Umbilical cord (tissue), 2 donors: ENCODE data around the gene POLR3G. TPM values are rescaled to one million over a fixed set of nuclear protein-coding genes. Genes with fewer than 3 reads are reported as not detected.

Experiments
- DNase-seq: peaks from one replicate; pipeline ENCODE4 v3.0.0-alpha.2; 2015; ENCODE audit warnings: low spot score
- total RNA-seq: library from RNA; depleted of rRNA; stranded (reverse); fragments of >200 nt; gene quantifications from one replicate; pipeline ENCODE4 v1.2.3, GENCODE V29; 2014; ENCODE audit warnings: low replicate concordance; ENCODE audit not compliant: insufficient read depth

POLR3G gene, protein sequence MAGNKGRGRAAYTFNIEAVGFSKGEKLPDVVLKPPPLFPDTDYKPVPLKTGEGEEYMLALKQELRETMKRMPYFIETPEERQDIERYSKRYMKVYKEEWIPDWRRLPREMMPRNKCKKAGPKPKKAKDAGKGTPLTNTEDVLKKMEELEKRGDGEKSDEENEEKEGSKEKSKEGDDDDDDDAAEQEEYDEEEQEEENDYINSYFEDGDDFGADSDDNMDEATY
- 2.9 TPM for total RNA-seq

- DNase-seq = peak; percentile 93
Observed at GRCh38 chr5:90474235-90475107, at the start of gene POLR3G, which contains the start of gene MBLAC2. Gene POLR3G, plus strand, starts transcription at chr5:90474864. Its CDS starts 10,704 bp downstream, at chr5:90485568. Gene MBLAC2, minus strand, starts transcription at chr5:90474771. Its CDS starts 479 bp downstream, at chr5:90474292.

GRCh38 chr5:90434116-90434714 is 40.4 kb upstream of the POLR3G start:
- DNase-seq = peak; percentile 35

GRCh38 chr5:90437663-90438062 is 37.0 kb upstream of the POLR3G start:
- no peak for DNase-seq

- no peak for DNase-seq
Observed at GRCh38 chr5:90438100-90438499, 36.6 kb upstream of the POLR3G start.

GRCh38 chr5:90440644-90441043 is 34.0 kb upstream of the POLR3G start:
- peak; percentile 3 for DNase-seq

DNA sequence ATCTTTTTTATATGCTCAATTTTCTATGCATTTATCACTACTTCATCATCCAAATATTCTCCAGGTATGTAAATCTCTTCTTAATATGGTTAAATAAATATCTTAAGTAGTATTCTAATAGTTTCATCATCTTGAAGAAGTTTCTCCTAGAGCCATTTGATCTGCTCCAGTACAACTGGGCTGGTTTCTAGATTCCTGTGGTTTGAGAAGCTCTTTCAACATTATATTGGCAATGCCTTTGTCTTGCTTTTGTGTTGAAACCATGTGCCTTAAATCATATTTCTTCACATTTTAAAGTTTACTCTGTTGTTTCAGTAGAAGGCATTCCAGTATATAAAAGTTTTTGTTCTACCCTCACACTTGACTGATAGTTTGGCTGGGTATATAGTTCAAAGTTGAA is 27.7 kb upstream of the POLR3G start:
- no peak for DNase-seq

DNA sequence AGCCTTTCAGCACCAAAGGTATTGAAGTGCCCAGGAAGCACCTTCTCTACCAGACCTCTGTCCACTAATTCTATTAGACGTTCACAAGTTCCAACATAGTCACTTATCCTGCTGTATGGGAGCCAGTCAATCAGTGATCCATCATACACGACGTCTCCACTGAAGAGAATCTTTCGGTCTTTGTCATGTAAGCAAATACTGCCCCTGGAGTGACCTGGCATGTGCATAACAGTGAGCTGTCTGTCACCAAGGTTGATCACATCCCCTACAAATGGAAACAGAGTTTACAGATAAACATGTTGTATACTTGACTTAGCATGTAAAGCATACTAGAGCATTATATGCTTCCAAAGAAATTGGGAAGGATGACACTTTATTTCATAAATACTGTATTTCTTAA is 13.4 kb upstream of the POLR3G start:
- DNase-seq = no peak

- DNase-seq = no peak
Observed at GRCh38 chr5:90472783-90473395, 1.8 kb upstream of the POLR3G start.

- DNase-seq = peak; percentile 18
Observed at GRCh38 chr5:90473396-90474234, 1.0 kb upstream of the POLR3G start.

DNA sequence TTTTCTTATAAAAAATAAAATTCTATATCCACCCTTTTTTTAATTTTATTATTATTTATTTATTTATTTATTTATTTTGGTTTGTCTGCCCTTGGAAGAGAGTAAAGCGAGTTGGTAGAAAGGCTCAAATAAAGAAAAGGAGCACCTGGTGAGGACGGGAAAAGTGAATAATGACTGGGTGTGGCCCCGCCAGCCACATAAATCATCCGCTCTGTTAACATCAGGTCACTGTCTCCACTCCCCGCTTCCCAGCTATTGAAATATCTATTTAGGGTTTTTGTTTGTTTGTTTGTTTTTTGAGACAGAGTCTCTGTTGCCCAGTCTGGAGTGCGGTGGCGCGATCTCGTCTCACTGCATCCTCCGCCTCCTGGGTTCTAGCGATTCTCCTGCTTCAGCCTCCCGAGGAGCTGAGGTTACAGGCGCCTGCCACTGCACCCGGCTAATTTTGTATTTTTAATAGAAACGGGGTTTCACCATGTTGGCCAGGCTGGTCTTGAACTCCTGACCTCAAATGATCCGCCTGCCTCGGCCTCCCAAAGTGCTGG is 844 bp downstream of the POLR3G start:
- no peak for DNase-seq

DNA sequence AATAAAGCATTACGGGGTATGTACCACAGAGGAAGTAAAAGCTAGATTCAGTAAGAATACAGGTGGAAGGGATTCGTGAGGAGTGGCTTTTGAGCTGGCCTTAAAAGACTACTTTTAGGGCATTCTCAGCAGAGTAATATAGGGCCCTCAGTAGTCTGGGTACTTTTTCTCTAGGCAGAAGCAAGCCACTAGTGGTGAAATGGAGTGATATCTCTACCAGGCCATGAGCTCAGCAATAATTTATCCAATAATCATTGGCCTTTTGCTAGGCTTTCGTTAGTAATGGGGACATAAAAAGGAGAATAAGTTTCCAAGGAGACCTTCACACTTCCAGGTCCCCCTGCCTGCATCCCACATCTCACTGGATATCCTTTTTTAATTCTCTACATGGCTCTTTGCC is 1.7 kb downstream of the POLR3G start:
- no peak for DNase-seq

DNA sequence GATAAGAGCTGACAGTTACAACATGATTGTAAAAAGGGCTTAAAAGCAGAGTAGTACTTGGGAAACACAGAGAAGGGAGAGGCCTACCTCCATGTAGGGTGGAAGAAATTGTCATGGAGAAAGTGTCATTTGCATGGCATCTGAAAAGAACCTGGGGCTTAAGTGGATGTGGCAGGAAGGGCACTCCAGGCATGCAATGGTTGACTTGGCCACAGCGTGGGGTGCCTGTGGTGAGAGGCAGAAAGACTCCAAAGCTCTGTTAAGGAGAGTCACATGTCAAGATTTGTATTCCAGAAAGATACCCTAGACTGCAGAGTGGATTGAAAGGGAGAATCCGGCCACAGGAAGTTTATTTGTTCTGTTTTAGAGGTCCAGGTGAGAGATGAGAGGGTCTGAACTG is 2.4 kb downstream of the POLR3G start:
- DNase-seq = no peak

GRCh38 chr5:90477621-90478215 is 3.1 kb downstream of the POLR3G start:
- no peak for DNase-seq

GRCh38 chr5:90479611-90480385 is 5.1 kb downstream of the POLR3G start:
- DNase-seq = no peak

GRCh38 chr5:90480699-90481098 is 6.0 kb downstream of the POLR3G start:
- DNase-seq = no peak

GRCh38 chr5:90483206-90483605 is 8.5 kb downstream of the POLR3G start:
- no peak for DNase-seq

DNA sequence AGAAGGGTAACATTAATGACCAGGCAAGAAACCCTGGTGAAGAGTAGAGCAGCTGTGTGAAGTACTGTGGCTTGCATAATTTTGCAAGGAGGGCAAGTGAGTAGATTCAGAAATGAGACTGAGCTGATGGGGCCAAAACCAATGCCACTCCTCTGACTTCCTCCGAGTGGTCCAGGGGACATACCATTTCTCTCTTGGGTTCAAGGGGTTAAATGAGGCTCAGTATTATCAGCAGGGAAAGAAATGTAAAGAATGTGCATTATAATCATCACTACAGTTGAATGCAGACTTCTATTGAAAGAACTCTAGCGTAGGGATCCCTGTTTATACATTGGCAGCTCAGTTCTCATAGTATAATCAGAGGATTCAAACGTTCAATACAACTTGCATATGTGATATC is 9.9 kb downstream of the POLR3G start:
- DNase-seq = no peak

DNA sequence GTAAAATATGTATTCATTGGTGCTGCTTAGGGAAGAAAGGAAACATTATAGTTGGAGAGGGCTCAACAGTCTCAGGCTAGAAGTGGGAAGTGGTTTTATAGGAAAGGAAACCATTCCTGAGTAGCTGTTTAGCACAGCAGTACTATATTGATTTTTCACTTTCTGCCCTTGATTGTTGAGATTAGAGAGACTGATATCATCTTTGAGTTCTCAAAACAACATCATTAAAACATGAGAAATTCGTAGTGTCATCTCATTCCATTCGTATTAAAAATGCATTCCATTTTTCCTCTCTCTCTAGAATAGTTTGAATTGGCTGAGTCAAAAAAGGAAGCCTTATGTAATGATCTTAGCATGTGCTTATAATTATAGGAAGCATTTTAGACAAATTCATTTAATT is 14.1 kb downstream of the POLR3G start:
- DNase-seq = no peak

GRCh38 chr5:90494043-90494442 is 19.4 kb downstream of the POLR3G start:
- no peak for DNase-seq

GRCh38 chr5:90495146-90495545 is 20.5 kb downstream of the POLR3G start:
- DNase-seq = no peak
